SK-N-SH (cell line): ENCODE results near the gene CCR5. TPM values are rescaled to one million over a fixed set of nuclear protein-coding genes. Genes with fewer than 3 reads are reported as not detected.
A peak's percentile ranks its signal among the peaks of the same experiment; 100 is the strongest.

Experiments
- CTCF ChIA-PET: fragments of 300-600, 350-600 bp; formaldehyde crosslinking; extraction: SDS; loops from one replicate; lab custom pipeline; 2021; lab: Yijun Ruan, JAX
- POLR2A ChIA-PET: fragments of 350-600 bp; sonication (Branson Sonifier 250); formaldehyde crosslinking; extraction: SDS; loops from one replicate; lab custom pipeline; 2020; ENCODE audit warnings: antibody characterized with exemption, inconsistent platforms; lab: Yijun Ruan, JAX
- DNase-seq: peaks from one replicate; pipeline ENCODE4 v3.0.0; 2012
- H2AFZ ChIP-seq: fragments of 200-600 bp; sonication (generic); 2 replicates; pipeline ENCODE4 v1.8.1; 2016; ENCODE audit warnings: antibody characterized with exemption, mild to moderate bottlenecking, low read depth
- H3F3A ChIP-seq: fragments of 200-600 bp; sonication (generic); replicated peaks from 2 replicates; pipeline ENCODE3; 2016; ENCODE audit warnings: antibody characterized with exemption, mild to moderate bottlenecking; ENCODE audit not compliant: insufficient read depth
- H3K27ac ChIP-seq, 2 experiments: fragments of 200-500 bp in 1 of 2; fragments of 200-600 bp in 1 of 2; sonication (Bioruptor generic) in 1 of 2; sonication (generic), shearing (Covaris generic) in 1 of 2; 2 replicates each; pipeline versions ENCODE4 v1.5.1 to v1.6.1; 2014 to 2016; ENCODE audit warnings: low read depth in 2 of 2, inconsistent platforms in 1 of 2, low read length in 1 of 2, mild to moderate bottlenecking in 1 of 2, mixed read lengths in 1 of 2
- H3K27me3 ChIP-seq: fragments of 200-600 bp; sonication (generic), shearing (Covaris generic); 2 replicates; pipeline ENCODE4 v1.6.1; 2016; ENCODE audit warnings: mixed run types; ENCODE audit not compliant: insufficient read depth
- H3K36me3 ChIP-seq, 2 experiments: fragments of 200-500 bp in 1 of 2; fragments of 200-600 bp in 1 of 2; sonication (Bioruptor generic) in 1 of 2; sonication (generic) in 1 of 2; replicated peaks in 1 of 2; 2 replicates each; pipeline versions ENCODE3 to v1.5.1; 2014 to 2016; ENCODE audit warnings: low read length in 1 of 2, mild to moderate bottlenecking in 1 of 2; ENCODE audit not compliant: insufficient read depth in 2 of 2, control insufficient read depth in 1 of 2
- H3K4me1 ChIP-seq, 2 experiments: fragments of 200-500 bp in 1 of 2; fragments of 200-600 bp in 1 of 2; sonication (Bioruptor generic) in 1 of 2; sonication (generic), shearing (Covaris generic) in 1 of 2; 2 replicates each; pipeline versions ENCODE4 v1.5.1 to v1.6.1; 2014 to 2016; ENCODE audit warnings: low read depth in 1 of 2, low read length in 1 of 2, mixed run types in 1 of 2; ENCODE audit not compliant: insufficient read depth in 2 of 2, control insufficient read depth in 1 of 2
- H3K4me2 ChIP-seq: fragments of 200-600 bp; sonication (generic), shearing (Covaris generic); 2 replicates; pipeline ENCODE4 v1.6.1; 2017; ENCODE audit warnings: mixed run types
- H3K4me3 ChIP-seq, 2 experiments: fragments of 200-500 bp in 1 of 2; fragments of 200-600 bp in 1 of 2; sonication (Bioruptor generic) in 1 of 2; sonication (generic), shearing (Covaris generic) in 1 of 2; 2 replicates each; pipeline versions ENCODE4 v1.5.1 to v1.8.1; 2014 to 2016; ENCODE audit warnings: low read depth in 2 of 2, inconsistent platforms in 1 of 2, low read length in 1 of 2, mild to moderate bottlenecking in 1 of 2, mixed read lengths in 1 of 2, moderate library complexity in 1 of 2
- H3K79me2 ChIP-seq: fragments of 200-600 bp; sonication (generic); 2 replicates; pipeline ENCODE4 v1.8.1; 2017; ENCODE audit warnings: mild to moderate bottlenecking; ENCODE audit not compliant: insufficient read depth
- H3K9ac ChIP-seq: fragments of 200-600 bp; sonication (generic); 2 replicates; pipeline ENCODE4 v1.6.1; 2017; ENCODE audit warnings: mixed run types
- H3K9me2 ChIP-seq: fragments of 200-600 bp; sonication (generic); 2 replicates; pipeline ENCODE4 v1.6.1; 2017; ENCODE audit warnings: mixed run types
- H3K9me3 ChIP-seq: fragments of 200-600 bp; sonication (generic); 2 replicates; pipeline ENCODE4 v1.6.1; 2017; ENCODE audit warnings: mixed run types, mild to moderate bottlenecking, moderate library complexity
- H4K20me1 ChIP-seq: fragments of 200-600 bp; sonication (generic); 2 replicates; pipeline ENCODE4 v1.6.1; 2017; ENCODE audit warnings: mild to moderate bottlenecking, mixed run types; ENCODE audit not compliant: insufficient read depth
- ELF1 ChIP-seq: IDR thresholded peaks from 2 replicates; pipeline ENCODE4 v1.4.0; 2012
- EZH2phosphoT487 ChIP-seq: fragments of 200-600 bp; sonication (generic); IDR thresholded peaks from 2 replicates; pipeline ENCODE4 v1.6.1; 2017; ENCODE audit warnings: low read depth, mixed run types, mild to moderate bottlenecking, antibody characterized with exemption, moderate library complexity, borderline replicate concordance
- FOXJ3 ChIP-seq: sonication (generic); formaldehyde crosslinking; IDR thresholded peaks from 2 replicates; pipeline ENCODE4 v1.5.1; 2020; ENCODE audit warnings: mild to moderate bottlenecking, missing genetic modification reagents
- FOXM1 ChIP-seq: IDR thresholded peaks from 2 replicates; pipeline ENCODE4 v1.4.0; 2012; ENCODE audit warnings: low read depth, mild to moderate bottlenecking
- MEF2A ChIP-seq: IDR thresholded peaks from 2 replicates; pipeline ENCODE4 v1.4.0; 2012; ENCODE audit warnings: low read depth, borderline replicate concordance
- NFIC ChIP-seq: IDR thresholded peaks from 2 replicates; pipeline ENCODE4 v1.4.0; 2012; ENCODE audit warnings: borderline replicate concordance
- NRF1 ChIP-seq: IDR thresholded peaks from 2 replicates; pipeline ENCODE4 v1.6.1; 2012; ENCODE audit warnings: low read depth, mild to moderate bottlenecking, low read length
- RAD21 ChIP-seq: IDR thresholded peaks from 2 replicates; pipeline ENCODE4 v1.6.1; 2012; ENCODE audit warnings: mild to moderate bottlenecking, low read length
- RFX5 ChIP-seq: IDR thresholded peaks from 2 replicates; pipeline ENCODE4 v1.6.1; 2012; ENCODE audit warnings: mild to moderate bottlenecking, improper control_type of control experiment, low read length
- SIN3A ChIP-seq: IDR thresholded peaks from 2 replicates; pipeline ENCODE4 v1.6.1; 2012; ENCODE audit warnings: low read depth, mild to moderate bottlenecking, low read length, moderate library complexity, borderline replicate concordance
- SMC3 ChIP-seq: IDR thresholded peaks from 2 replicates; pipeline ENCODE4 v1.6.1; 2012; ENCODE audit warnings: low read depth, low read length, improper control_type of control experiment
- TAF1 ChIP-seq: IDR thresholded peaks from 2 replicates; pipeline ENCODE4 v1.6.1; 2012; ENCODE audit warnings: low read depth, mild to moderate bottlenecking, low read length, moderate library complexity, borderline replicate concordance
- TCF12 ChIP-seq: IDR thresholded peaks from 2 replicates; pipeline ENCODE4 v1.4.0; 2012
- TEAD4 ChIP-seq: IDR thresholded peaks from 2 replicates; pipeline ENCODE4 v1.4.0; 2012; ENCODE audit warnings: mild to moderate bottlenecking, borderline replicate concordance; ENCODE audit not compliant: insufficient read depth
- WGBS: methylation state at CpG from one replicate; pipeline ENCODE4 v1.1.6; 2017; ENCODE audit warnings: low lambda C conversion rate; 5-methylcytosine and 5-hydroxymethylcytosine counted together
- polyA plus RNA-seq, 3 experiments: library from polyadenylated mRNA; depleted of rRNA; stranded (reverse); fragments of >200 nt; gene quantifications; 2 replicates each; pipeline ENCODE4 v1.2.3, GENCODE V29; 2012
- TF ChIP-seq, protein P1 (sequence below): IDR thresholded peaks from 2 replicates; pipeline ENCODE4 v1.6.1; 2012; ENCODE audit warnings: mild to moderate bottlenecking, low read depth, low read length, moderate library complexity
- TF ChIP-seq, protein P2 (sequence below): fragments of 200-600 bp; sonication (generic); IDR thresholded peaks from 2 replicates; pipeline ENCODE4 v1.6.1; 2017; ENCODE audit warnings: antibody characterized with exemption, mild to moderate bottlenecking, moderate library complexity
- TF ChIP-seq, protein P3 (sequence below): fragments of 150-350 bp; IDR thresholded peaks from 2 replicates; pipeline ENCODE4 v1.6.1; 2017; ENCODE audit warnings: antibody characterized with exemption, low read length, low read depth, borderline replicate concordance
- TF ChIP-seq, protein P4 (sequence below): IDR thresholded peaks from 2 replicates; pipeline ENCODE4 v1.4.0; 2012; ENCODE audit warnings: low read depth, borderline replicate concordance
- TF ChIP-seq, protein P5 (sequence below): fragments of 150-350 bp; IDR thresholded peaks from 2 replicates; pipeline ENCODE4 v1.6.1; 2016; ENCODE audit warnings: mild to moderate bottlenecking, low read depth, low read length
- TF ChIP-seq, protein P6 (sequence below): IDR thresholded peaks from 2 replicates; pipeline ENCODE4; 2012

The CCR5 gene
- polyA plus RNA-seq, 1 of the 3 experiments (the other 2 are of a cell fraction): not detected

DNA sequence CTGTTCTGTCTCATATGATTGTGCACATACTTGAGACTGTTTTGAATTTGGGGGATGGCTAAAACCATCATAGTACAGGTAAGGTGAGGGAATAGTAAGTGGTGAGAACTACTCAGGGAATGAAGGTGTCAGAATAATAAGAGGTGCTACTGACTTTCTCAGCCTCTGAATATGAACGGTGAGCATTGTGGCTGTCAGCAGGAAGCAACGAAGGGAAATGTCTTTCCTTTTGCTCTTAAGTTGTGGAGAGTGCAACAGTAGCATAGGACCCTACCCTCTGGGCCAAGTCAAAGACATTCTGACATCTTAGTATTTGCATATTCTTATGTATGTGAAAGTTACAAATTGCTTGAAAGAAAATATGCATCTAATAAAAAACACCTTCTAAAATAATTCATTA lies 5.1 kb downstream of the CCR5 start (continued):
- TF ChIP-seq, protein P1, sequence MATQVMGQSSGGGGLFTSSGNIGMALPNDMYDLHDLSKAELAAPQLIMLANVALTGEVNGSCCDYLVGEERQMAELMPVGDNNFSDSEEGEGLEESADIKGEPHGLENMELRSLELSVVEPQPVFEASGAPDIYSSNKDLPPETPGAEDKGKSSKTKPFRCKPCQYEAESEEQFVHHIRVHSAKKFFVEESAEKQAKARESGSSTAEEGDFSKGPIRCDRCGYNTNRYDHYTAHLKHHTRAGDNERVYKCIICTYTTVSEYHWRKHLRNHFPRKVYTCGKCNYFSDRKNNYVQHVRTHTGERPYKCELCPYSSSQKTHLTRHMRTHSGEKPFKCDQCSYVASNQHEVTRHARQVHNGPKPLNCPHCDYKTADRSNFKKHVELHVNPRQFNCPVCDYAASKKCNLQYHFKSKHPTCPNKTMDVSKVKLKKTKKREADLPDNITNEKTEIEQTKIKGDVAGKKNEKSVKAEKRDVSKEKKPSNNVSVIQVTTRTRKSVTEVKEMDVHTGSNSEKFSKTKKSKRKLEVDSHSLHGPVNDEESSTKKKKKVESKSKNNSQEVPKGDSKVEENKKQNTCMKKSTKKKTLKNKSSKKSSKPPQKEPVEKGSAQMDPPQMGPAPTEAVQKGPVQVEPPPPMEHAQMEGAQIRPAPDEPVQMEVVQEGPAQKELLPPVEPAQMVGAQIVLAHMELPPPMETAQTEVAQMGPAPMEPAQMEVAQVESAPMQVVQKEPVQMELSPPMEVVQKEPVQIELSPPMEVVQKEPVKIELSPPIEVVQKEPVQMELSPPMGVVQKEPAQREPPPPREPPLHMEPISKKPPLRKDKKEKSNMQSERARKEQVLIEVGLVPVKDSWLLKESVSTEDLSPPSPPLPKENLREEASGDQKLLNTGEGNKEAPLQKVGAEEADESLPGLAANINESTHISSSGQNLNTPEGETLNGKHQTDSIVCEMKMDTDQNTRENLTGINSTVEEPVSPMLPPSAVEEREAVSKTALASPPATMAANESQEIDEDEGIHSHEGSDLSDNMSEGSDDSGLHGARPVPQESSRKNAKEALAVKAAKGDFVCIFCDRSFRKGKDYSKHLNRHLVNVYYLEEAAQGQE: no peak
- no peak for TF ChIP-seq FOXM1
- TF ChIP-seq FOXJ3 (CRISPR knock-in tag): no peak
- TF ChIP-seq ELF1: no peak

DNA sequence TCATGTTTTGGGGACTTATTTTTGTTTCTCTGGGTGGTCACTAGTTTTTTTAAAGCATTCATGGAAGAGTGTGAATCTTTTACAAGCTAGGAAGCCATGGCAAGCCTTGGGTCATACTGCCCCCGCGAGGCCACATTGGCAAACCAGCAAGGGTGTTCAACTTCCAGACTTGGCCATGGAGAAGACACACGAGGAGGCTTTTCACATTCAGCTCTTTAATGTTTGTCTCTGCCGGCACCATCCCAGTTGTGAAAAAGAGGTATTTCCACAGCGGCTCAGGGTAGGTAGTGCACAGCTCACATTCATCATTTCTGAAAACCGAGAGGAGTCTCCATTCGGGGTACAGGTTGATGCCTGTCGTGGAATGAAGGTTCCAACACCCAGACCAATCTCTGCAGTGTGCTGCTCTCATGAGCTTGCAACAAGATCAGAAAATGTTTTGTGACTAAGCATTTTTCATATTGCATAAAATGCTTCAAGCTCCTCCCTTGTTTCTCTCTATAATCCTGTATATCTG lies 7.7 kb downstream of the CCR5 start:
- Histone ChIP-seq H3K36me3 (no peaks in the 10 kb centered on the region), H3K27ac (no peak overlapping the region), H2AFZ (no peak overlapping the region), H3K4me2 (no peak overlapping the region), H3F3A (no peaks in the 10 kb centered on the region), H3K9me3 (no peaks in the 10 kb centered on the region), H4K20me1 (no peaks in the 10 kb centered on the region), H3K4me3 (no peak overlapping the region; a peak in 1 of 4 replicates), H3K9me2 (no peaks in the 10 kb centered on the region), H3K4me1 (no peaks in the 10 kb centered on the region; a peak in 1 of 4 replicates), H3K9ac (no peak overlapping the region), H3K79me2 (no peaks in the 10 kb centered on the region), H3K27me3 (peaks cover 47% of the 10 kb centered on the region)
- peak; percentile 52 for DNase-seq
- POLR2A ChIA-PET: no interaction called here
- 24% methylated on average over 8 of the region's 8 CpGs for WGBS
- CTCF ChIA-PET: interaction anchor here (0.6 to 2.0 kb wide), 25 partner anchors 8 to 619 kb away, joined by 3 to 14 read pairs (median 4); partner anchors contain the start of gene CCRL2
- TF ChIP-seq FOXJ3 (CRISPR knock-in tag) (no peak), NRF1 (no peak), NFIC (no peak), ELF1 (no peak), TAF1 (no peak), MEF2A (no peak), SMC3 (peak; percentile 43), EZH2phosphoT487 (no peak), RFX5 (no peak), TCF12 (no peak), SIN3A (no peak), RAD21 (peak; percentile 80), TEAD4 (no peak)
- TF ChIP-seq, protein P2, sequence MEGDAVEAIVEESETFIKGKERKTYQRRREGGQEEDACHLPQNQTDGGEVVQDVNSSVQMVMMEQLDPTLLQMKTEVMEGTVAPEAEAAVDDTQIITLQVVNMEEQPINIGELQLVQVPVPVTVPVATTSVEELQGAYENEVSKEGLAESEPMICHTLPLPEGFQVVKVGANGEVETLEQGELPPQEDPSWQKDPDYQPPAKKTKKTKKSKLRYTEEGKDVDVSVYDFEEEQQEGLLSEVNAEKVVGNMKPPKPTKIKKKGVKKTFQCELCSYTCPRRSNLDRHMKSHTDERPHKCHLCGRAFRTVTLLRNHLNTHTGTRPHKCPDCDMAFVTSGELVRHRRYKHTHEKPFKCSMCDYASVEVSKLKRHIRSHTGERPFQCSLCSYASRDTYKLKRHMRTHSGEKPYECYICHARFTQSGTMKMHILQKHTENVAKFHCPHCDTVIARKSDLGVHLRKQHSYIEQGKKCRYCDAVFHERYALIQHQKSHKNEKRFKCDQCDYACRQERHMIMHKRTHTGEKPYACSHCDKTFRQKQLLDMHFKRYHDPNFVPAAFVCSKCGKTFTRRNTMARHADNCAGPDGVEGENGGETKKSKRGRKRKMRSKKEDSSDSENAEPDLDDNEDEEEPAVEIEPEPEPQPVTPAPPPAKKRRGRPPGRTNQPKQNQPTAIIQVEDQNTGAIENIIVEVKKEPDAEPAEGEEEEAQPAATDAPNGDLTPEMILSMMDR: peak; percentile 65
- TF ChIP-seq, protein P3, sequence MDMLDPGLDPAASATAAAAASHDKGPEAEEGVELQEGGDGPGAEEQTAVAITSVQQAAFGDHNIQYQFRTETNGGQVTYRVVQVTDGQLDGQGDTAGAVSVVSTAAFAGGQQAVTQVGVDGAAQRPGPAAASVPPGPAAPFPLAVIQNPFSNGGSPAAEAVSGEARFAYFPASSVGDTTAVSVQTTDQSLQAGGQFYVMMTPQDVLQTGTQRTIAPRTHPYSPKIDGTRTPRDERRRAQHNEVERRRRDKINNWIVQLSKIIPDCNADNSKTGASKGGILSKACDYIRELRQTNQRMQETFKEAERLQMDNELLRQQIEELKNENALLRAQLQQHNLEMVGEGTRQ: no peak
- TF ChIP-seq, protein P4, sequence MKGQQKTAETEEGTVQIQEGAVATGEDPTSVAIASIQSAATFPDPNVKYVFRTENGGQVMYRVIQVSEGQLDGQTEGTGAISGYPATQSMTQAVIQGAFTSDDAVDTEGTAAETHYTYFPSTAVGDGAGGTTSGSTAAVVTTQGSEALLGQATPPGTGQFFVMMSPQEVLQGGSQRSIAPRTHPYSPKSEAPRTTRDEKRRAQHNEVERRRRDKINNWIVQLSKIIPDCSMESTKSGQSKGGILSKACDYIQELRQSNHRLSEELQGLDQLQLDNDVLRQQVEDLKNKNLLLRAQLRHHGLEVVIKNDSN: no peak
- TF ChIP-seq, protein P5, sequence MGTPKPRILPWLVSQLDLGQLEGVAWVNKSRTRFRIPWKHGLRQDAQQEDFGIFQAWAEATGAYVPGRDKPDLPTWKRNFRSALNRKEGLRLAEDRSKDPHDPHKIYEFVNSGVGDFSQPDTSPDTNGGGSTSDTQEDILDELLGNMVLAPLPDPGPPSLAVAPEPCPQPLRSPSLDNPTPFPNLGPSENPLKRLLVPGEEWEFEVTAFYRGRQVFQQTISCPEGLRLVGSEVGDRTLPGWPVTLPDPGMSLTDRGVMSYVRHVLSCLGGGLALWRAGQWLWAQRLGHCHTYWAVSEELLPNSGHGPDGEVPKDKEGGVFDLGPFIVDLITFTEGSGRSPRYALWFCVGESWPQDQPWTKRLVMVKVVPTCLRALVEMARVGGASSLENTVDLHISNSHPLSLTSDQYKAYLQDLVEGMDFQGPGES: no peak
- TF ChIP-seq, protein P6, sequence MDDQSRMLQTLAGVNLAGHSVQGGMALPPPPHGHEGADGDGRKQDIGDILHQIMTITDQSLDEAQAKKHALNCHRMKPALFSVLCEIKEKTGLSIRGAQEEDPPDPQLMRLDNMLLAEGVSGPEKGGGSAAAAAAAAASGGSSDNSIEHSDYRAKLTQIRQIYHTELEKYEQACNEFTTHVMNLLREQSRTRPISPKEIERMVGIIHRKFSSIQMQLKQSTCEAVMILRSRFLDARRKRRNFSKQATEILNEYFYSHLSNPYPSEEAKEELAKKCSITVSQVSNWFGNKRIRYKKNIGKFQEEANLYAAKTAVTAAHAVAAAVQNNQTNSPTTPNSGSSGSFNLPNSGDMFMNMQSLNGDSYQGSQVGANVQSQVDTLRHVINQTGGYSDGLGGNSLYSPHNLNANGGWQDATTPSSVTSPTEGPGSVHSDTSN: no peak
